HG03175 (cell line): ENCODE measurements around the gene ANKS6.
"Not testable (repeated sequence)": the region's sequence is repeated elsewhere in the genome, so short reads cannot be mapped to it uniquely, and the experiment has no call there.

Experiments
- ATAC-seq: cut with Tn5 transposase; IDR thresholded peaks from one replicate; pipeline ENCODE4 v1.9.1; 2021; ENCODE audit warnings: mild to moderate bottlenecking, moderate library complexity; ENCODE audit not compliant: unreplicated experiment

The ANKS6 gene

DNA sequence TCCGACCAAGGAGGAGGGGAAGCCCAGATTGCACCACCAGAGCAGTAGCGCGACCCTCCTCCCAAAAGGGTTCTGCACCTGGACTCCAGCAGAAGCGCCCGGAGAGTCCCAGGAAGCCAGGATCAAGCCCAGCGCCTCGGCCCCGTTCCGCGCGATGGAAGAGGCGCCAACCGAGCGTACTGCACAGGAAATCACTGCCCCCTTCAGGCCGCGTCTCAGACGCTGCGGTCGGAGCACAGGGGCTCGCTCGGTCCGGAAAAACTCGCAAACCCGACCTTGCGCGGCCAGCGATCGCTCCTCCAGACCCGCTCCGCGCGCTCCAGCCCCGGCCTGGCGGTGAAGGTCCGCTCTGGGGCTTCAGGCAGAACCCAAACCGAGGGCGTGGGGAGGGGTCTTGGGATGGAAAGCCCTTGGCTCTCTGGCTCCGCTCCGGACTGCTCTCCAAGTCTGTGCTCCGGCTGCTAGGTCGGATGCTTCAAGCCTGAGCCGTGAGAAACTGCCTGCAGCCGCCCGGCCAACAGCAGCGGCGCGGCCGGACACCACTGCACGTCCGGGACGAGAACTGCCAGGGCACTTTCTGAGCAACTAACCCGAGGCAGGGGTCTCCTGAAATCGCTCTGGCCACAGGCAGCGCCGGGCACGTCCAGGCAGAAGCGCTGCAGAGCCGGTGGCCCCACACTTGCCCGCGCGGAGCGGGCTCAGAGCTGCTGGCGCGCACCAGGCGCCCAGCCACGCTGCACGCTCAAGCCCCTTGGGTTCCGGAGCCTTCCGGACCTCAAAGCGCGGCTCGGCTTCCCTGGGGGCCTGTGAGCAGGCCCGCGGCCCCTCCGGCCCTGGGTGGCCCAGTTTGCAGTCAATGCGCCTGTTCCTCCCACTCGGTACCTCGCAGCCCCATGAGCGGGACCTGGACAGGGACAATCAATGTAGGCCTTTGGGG is 88.9 kb downstream of the ANKS6 start:
- ATAC-seq, result no peak

DNA sequence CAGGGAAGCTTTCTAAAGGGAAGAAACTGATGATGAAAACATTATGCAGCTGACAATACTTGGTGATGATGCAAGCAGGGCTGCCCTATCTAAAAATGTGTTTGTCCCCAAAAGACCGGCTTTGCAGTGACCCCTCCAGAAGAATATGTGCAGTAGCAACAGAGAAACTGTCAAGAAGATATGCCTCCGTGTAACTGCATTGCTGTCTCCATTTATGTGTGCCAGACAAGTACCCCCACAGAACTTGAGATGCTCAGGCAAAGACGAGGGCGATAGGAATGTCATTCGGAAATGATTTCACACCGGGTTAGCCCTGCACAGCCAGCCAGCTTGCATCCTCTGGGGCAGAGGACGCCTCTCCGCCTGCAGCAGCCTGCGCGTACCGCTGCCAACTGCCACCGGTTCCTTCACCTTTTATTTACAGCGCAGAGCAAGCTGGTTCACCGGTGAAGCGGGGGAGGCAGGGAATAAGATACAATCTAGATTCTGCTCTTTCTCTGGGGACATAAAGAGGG is 89.6 kb downstream of the ANKS6 start:
- no peak for ATAC-seq

DNA sequence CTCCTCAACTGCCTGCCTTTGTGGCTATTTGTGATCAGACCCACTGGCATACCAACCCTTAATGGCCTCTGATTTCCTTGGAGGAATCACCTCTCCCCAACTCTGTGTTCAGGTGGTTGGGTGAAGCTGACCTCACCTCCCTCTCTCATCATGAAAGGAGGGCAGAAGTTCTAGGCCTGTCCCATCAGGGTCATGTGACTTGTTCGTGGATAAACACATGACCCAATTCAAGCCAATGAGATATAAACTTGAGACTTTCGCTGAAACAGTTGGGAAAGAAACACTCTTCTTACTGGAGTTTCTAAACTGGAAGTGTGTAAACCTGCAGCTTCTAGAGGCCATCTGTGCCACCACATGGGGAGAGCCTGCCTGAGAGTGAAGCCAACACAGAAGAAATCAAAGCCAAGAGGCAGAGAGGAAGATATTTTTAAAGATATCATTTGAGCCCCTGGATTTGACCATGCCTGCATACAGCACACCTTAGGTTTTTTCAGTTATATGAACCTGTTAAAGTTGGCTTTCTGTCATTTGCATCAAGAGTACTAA is 93.4 kb downstream of the ANKS6 start:
- no peak for ATAC-seq

DNA sequence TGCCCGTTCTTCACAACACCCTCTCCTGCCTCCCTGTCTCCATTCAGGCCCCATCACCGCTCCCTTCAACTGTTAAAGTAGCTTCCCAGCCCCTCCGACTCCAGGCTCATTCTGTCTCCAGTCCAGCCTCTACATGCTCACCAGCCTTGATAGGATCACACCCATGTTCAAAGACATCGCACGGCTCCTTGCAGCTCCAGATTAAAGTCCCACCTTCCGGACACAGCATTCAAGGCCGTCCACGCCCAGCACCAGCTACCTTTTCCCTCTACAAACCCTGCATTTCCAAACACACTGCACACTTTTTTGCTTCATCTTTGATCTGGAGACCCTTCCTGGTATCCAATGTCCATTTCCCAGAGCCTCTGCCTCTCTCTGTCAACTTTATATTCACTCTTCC is 94.0 kb downstream of the ANKS6 start:
- ATAC-seq, result no peak

DNA sequence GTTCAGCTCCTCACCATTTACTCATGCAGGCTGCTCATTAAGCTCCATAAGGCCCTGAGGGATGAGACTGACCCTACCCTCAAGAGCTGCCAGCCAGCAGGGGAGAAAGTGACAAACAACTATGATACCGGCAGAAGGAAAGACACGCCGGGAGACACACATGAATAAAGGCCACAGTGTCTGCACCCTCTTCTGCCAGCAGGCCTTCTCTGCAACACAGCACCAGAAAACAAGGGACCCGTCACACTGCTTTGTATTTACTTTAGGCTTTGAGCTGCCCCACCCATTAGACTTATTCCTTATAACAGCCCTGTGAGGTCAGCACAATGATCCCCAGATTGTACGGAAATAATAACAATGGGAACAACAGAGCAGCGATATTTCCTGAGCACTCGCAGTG is 94.8 kb downstream of the ANKS6 start:
- no peak for ATAC-seq

DNA sequence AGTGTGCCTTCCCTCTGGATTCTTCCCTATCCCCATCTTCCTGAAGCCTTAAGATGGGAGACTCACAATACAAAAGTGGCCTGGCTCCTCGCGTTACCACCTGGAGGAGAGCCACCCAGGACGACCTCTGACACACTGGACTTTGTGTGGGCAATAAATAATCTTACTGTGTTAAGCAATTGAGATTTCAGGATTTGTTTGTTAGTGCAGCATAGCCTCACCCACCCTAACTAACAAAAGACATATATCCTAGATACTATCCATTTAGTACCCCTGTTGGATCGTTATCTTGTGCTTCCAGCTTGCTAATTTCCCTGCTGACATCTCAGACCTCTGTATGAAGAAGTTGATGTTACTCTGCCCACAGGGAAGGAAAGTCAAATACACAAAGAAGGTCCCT is 95.6 kb downstream of the ANKS6 start:
- ATAC-seq, result no peak

DNA sequence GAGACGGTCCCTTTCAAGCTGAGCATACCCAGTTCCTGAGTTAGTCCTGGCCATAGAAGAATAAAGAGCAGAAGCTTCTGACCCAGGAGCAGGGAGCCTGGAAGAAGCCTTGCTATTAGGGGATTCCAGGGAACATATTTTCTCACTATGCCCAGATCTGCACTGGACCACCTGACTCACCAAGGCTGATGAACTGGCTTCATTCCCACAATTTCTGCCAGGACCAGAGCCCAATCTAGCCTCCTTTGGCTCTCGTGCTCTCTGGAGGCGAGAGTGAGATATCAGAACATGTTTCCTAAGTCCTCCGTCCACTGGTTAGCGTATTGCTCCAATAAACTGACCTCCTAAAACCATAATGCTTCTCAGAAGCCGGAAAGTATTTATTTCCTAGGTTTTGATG is 97.5 kb downstream of the ANKS6 start:
- ATAC-seq, result no peak

DNA sequence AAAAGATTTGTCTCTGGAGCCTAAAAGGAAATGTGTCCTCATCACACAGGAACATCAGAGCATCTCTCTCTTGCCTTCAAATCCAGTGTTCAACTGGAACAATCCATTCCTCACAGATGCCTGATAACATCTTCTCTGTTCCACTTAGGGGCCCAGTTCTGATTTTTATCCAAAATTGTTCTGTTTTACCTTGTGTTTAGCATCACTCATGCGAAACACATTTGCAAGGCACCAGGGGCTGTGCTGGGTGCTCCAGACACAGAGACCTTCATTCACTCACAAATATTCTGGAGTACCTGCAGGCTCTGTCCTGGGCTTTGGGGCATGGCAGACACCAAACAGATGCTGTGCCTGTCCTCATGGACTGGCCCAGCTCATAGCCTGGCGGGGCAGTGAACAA is 101.4 kb downstream of the ANKS6 start:
- no peak for ATAC-seq

DNA sequence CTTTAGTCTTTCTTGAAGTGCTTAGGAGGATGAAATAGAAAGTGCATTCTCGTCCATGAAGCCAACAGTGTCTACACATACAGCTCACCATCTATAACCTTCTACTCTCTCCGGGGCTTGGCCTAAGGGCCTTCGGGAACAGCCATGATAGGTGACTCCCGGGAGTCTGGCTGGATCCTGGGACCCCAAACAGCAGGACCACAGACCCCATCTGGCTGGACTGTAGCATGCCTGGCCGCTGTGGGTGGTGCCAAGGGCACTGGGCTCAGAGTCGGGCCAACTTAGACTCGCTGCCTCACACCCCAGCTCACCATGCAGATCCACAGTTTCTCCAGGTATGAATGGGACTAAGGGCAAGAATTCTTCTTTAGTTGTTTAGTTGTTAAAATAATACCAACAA is 104.0 kb downstream of the ANKS6 start:
- ATAC-seq, result no peak

DNA sequence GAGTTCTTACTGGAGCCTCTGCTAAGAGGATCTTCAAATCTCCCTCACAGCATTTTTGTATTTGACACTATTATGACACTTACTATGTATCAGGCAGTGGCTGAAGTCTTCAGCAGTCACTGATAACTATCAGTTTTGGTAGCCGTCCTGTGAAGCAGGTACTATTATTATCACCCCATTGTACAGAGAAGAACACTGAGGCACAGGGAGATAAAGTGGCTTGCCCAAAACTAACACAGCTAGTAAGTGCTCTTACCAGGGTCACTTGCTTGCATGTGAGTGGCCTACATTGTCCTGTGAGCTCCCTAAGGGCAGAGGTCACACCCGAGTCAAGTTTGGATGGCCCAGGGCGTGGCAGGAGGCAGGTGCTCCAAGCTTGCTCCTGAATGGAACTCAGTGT is 104.5 kb downstream of the ANKS6 start:
- ATAC-seq, result no peak

DNA sequence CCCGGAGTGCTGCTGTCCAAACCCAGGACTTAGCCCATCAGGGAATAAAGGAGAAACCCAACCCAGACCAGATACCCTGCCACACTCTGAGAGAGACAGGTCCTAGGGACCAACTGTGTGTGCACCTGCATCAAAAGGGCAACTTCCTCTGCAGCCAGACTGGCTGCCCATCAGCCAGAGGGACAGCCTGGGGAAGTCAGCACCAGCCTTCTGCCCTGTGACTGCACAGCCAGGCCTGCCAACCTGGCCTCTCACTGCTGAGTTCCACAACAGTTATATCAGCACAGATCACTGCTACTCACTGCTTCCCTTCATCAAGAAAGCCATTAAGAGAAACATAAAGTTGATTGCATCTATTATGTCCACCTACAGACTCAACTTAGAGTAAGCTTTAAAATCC is 105.7 kb downstream of the ANKS6 start:
- no peak for ATAC-seq

DNA sequence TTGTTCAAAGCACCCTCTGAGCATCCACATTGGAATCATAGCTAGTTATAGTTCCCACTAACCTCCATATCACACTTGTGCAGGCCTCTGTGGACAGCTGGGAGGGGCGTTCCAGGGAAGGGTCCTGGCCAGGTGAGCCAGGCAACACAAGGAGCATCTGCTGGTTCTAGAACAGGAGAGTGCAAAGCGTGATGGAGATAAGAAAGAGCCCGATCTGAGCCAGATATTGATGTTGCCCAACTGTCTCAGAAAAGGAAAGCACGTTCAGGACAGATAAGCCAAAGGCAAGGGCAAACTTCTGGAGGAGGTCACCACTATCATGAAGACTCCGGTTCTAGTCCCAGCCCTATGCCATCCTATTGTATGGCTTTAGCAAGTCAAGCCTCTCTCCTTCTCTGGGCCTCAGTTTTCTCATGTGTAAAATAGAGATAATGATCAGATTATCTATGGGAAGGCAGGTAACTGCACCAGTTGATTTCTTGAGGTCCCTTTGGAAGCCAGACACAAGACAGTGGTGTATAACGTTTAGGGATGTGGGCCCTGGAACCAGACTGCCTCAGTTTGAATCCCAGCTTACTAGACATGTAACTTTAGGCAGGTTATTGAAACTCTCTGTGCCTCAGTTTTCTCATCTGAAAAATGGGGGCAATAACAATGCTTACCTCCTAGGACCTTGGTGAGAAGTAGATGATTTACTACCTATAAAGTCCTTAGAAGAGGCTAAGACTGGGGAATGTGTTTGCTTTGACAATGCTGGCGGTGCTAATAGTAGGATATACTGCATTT is 107.5 kb downstream of the ANKS6 start:
- ATAC-seq, result no peak

DNA sequence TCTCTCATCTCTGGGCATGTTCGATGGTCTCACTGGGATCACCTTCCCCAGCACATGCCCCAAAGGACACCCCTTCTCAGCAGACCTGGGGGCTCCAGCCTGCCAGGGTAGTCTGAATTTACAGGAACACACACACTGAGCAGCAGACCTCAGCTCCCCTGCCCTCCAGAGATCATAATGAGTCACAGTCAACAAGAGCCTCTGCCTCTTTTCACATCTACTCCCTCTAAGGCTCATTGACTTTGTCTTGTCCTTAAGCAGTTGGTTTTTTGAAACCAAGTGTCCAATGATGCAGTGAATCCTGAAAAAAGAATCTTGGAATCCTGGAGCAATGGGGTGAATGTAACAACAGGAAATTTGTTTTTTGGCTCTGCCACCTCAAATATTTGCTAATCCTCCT is 108.4 kb downstream of the ANKS6 start:
- ATAC-seq, result no peak

DNA sequence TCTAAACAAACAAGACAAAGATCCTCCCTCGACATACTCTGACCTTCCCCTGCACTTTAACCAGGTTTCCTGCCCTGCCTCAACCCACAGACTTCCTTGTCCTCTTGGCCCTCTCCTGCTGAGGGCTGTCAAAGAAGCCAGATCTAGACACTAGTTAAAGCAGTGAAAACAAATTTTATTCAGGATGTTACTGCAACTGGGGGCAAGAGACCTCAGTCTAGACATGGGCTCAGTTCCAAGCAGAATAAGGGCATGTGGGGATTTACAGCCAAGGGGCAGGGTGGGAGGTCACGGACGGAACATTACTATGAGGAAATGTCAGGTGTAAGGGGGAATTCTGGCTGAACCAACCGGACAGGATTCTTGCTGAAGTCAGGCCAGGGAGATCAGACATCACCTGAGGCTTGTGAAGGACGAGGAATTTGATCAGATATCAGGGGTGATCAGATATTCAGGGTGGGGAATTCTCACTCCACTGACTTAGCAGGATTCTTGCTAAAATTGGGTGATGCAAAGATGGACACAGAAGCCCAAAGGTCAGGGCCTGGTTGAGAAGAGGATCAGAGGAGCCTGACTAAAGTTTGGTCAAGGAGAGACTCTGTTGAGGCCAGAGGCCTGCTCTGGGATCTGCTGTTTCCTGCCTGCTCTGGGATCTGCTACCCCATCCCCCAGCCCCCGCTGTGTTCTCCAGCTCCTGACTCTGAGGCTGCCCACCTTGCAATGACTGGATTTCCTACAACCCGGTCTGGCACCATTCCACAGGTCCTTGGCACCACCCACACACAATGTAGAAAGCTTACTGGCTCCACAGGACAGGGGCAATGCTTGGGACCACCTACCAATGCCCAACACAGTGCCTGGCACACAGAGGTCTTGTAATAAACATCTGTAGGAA is 109.1 kb downstream of the ANKS6 start:
- no peak for ATAC-seq

DNA sequence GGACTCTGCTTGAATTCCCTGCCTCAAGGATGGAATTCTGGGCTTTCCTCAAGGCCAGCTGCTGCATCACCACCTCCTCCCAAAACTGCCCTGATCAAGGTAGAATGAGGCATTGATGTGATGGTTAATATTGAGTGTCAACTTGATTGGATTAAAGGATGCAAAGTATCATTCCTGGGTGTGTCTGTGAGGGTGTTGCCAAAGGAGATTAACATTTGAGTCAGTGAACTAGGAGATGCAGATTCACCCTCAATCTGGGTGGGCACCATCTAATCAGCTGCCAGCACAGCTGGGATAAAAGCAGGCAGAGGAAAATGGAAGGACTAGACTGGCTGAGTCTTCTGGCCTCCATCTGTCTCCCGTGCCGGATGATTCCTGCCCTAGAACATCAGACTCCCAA is 111.5 kb downstream of the ANKS6 start:
- not testable (repeated sequence) for ATAC-seq
